ENCODE results near the gene PLEKHH1. TPM values are rescaled to one million over a fixed set of nuclear protein-coding genes. Genes with fewer than 3 reads are reported as not detected.
"Not testable (repeated sequence)": the region's sequence is repeated elsewhere in the genome, so short reads cannot be mapped to it uniquely, and the experiment has no call there.

The PLEKHH1 gene
- total RNA-seq, 1 donor from 2014 or later: 1.0 TPM

- no peak for DNase-seq
These were observed 3.0 kb downstream of the PLEKHH1 start for GRCh38 chr14:67536087-67536486.

- no peak for DNase-seq
These were observed 4.6 kb downstream of the PLEKHH1 start for GRCh38 chr14:67537736-67538135.

GRCh38 chr14:67538501-67538900 is 5.4 kb downstream of the PLEKHH1 start:
- DNase-seq: no peak

GRCh38 chr14:67539116-67539515 is 6.0 kb downstream of the PLEKHH1 start:
- no peak for DNase-seq

GRCh38 chr14:67541448-67542387 is 8.6 kb downstream of the PLEKHH1 start:
- peak; percentile 20 for DNase-seq

GRCh38 chr14:67542620-67543019 is 9.5 kb downstream of the PLEKHH1 start:
- not testable (repeated sequence) for DNase-seq

GRCh38 chr14:67544590-67544989 is 11.5 kb downstream of the PLEKHH1 start:
- no peak for DNase-seq

- DNase-seq: no peak
These were observed 14.2 kb downstream of the PLEKHH1 start for GRCh38 chr14:67547224-67547780.

- no peak for DNase-seq
These were observed 16.6 kb downstream of the PLEKHH1 start for GRCh38 chr14:67549734-67550133.

GRCh38 chr14:67551123-67551522 is 18.0 kb downstream of the PLEKHH1 start:
- no peak for DNase-seq

GRCh38 chr14:67551940-67552339 is 18.9 kb downstream of the PLEKHH1 start:
- no peak for DNase-seq

GRCh38 chr14:67553547-67553946 is 20.5 kb downstream of the PLEKHH1 start:
- DNase-seq: no peak

- DNase-seq: no peak
These were observed 21.3 kb downstream of the PLEKHH1 start for GRCh38 chr14:67554341-67554740.

GRCh38 chr14:67555518-67556090 is 22.5 kb downstream of the PLEKHH1 start:
- no peak for DNase-seq

GRCh38 chr14:67556671-67557070 is 23.6 kb downstream of the PLEKHH1 start:
- peak; percentile 9 for DNase-seq

GRCh38 chr14:67557118-67557517 is 24.0 kb downstream of the PLEKHH1 start:
- peak; percentile 63 for DNase-seq

GRCh38 chr14:67557656-67558055 is 24.6 kb downstream of the PLEKHH1 start:
- no peak for DNase-seq

- DNase-seq: no peak
These were observed 26.5 kb downstream of the PLEKHH1 start for GRCh38 chr14:67559639-67560038.

- DNase-seq: no peak
These were observed 29.1 kb downstream of the PLEKHH1 start for GRCh38 chr14:67562025-67562775.

GRCh38 chr14:67562776-67563150 is 29.7 kb downstream of the PLEKHH1 start:
- no peak for DNase-seq

- no peak for DNase-seq
These were observed 31.1 kb downstream of the PLEKHH1 start for GRCh38 chr14:67564236-67564635.

- DNase-seq: no peak
These were observed 33.8 kb downstream of the PLEKHH1 start for GRCh38 chr14:67566908-67567307.

- no peak for DNase-seq
These were observed 34.6 kb downstream of the PLEKHH1 start for GRCh38 chr14:67567654-67568053.

Data from dermis blood vessel endothelial cell (primary cell).